HG03135 (cell line): ENCODE results near the gene NPAS4.
"Not testable (repeated sequence)": the region's sequence is repeated elsewhere in the genome, so short reads cannot be mapped to it uniquely, and the experiment has no call there.

ENCODE experiments used
- ATAC-seq: cut with Tn5 transposase; IDR thresholded peaks from one replicate; pipeline ENCODE4 v1.9.1; 2021; ENCODE audit warnings: mild to moderate bottlenecking, moderate library complexity; ENCODE audit not compliant: unreplicated experiment

NPAS4 gene

GRCh38 chr11:66417000-66417399, 3.8 kb upstream of the NPAS4 start:
- no peak for ATAC-seq

DNA sequence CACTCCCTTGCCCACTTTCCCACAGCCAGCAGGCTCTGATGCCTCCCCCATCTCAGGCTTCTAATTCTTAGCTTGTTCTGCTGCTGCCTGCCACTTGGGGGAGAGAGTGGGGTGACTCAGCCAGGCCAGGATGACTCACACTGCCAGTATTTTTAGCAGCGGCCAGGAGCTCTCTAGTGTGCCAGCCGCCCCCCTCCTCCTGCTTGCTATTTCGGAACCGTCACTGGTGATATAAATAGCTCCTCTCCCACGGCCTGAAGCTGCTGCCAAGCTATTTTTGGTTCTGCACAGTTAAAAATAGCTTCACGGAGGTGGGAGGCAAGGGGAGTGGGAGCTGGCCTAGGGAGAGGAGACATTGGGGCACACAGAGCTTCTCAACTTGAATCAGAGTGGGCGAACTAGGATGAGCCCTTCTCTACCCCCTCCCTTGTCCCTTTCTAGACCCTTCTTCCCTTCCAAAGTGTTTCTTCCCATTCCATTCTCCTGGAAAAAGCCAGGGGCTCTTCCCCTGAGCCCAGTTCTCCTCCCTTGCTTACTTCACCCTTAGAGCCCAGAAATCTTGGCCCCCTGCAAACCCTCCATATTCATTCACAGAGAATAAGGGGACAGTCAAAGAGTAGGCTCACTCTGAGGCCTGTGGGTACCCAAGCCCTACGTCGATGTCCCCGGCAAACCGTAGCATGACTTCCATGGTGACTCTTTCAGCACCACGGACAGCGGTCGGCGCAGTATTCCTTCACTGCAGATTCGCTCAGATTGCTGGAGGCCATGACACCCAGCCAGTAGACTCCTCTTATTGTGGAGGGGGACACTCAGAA, 2.5 kb upstream of the NPAS4 start:
- ATAC-seq, result no peak

- ATAC-seq, result no peak
These were observed 1.9 kb upstream of the NPAS4 start for GRCh38 chr11:66418986-66419308.

DNA sequence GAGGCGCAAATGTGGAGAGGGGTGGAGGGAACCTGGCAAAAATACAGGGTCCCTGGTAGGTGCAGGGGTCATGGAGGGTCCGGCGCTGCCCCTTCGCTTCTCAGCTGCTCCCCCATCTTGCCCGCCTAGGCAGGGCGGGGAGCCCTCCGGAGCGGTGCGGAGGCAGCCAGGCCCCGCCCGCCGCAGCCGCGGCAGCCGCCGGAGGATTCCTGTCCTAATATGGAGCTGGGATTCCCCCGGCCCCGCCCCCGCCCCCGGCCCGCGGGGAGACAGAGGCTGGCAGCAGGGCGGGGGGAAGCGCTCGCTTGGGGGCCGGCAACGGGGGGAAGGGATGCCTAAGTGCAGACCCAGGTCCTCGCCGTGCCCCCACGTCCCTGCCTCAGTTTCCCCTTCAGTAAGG, 1.0 kb upstream of the NPAS4 start:
- no peak for ATAC-seq

GRCh38 chr11:66421492-66422205, 814 bp downstream of the NPAS4 start:
- peak; percentile 62 for ATAC-seq

GRCh38 chr11:66426314-66426713, 5.5 kb downstream of the NPAS4 start:
- ATAC-seq, result no peak

DNA sequence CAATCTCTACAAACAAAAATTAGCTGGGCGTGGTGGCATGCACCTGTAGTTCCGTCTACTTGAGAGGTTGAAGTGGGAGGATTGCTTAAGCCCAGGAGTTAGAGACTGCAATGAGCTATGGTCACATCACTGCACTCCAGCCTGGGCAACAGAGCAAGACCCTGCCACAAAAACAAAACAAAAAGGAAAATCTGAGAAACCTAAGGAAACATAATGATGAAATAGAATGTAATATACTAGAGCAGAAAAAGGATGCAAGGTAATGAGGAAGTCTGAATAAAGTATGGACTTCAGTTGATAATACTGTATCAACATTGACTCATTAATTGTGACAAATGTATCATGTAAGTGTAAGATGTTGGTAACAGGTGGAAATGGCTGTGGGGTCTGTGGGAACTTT, 8.1 kb downstream of the NPAS4 start:
- ATAC-seq, result no peak

DNA sequence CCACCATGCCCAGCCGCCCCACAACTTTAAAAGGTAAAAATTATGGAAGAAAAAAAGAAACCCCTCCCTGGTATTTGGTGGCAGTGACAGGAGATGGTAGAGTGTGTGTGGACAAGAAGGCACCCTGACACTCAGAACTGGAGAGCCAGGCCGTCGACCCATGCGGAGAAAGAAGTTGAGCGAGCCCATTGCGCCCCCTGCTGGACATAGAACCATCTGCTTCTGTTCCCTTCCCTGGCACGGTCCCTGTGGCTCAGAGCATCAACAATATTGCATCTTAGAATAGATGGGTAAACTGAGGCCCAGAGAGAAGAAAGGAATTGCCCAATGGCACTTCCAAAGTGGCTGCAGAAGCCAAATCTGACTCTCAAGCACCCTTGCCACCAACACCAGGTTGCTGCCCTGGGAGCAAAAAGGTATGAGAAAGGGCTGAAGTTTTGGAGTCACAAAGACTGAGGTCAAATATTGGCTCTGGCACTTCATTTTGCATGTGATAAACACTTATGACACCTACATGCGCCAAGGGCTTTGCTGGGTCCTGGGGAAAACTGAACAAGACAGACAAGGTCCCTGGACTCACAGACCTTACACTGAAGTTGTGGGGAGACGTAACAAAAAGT, 9.3 kb downstream of the NPAS4 start:
- ATAC-seq, result no peak

DNA sequence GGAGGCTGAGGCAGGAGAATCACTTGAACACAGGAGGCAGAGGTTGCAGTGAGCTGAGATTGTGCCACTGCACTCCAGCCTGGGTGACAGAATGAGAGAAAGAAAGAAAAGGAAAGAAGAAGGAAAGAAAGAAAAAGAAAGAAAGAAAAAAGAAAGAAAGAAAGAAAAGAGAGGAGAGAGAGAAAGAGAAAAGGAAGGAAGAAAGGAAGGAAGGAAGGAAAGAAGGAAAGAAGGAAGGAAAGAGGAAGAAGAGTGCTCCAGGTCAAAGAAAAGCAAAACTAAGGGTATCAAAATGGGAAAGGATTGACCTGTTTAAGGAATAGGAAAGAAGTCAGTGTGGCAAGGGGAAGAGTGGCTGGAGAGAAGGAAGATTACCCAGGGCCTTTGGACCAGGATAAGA, 10.5 kb downstream of the NPAS4 start:
- ATAC-seq, result not testable (repeated sequence)

DNA sequence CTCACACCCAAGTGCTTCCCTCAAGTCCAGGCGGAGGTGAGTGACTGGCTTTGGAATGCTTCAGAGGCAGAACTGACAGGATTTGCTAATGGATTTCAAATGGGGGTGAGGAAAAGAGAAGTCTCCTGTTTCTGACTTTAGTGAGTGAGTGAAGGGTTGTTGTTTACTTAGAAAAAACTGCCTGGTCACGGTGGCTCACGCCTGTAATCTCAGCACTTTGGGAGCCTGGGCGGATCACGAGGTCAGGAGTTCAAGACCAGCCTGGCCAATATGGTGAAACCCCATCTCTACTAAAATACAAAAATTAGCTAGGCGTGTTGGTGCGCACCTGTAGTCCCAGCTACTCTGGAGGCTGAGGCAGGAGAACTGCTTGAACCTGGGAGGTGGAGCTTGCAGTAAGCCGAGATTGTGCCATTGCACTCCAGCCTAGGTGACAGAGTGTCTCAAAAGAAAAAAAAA, 11.1 kb downstream of the NPAS4 start:
- not testable (repeated sequence) for ATAC-seq

DNA sequence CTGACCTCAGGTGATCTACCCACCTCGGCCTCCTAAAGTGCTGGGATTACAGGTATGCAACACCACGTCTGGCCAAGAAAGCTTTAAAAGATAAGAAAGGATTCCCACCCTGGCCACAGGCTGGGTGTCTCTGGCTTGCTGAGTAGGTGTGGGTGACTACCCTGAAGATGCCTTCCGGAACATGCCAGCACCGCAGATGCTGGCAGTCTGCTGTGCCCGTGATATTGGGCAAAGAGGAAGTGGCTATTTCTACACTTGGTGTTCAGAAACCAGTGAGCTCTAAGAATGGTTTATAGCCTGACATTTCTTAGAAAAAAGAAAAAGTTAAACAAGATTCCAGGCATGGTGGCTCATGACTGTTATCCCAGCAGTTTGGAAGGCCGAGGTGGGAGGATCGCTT, 11.8 kb downstream of the NPAS4 start:
- no peak for ATAC-seq

DNA sequence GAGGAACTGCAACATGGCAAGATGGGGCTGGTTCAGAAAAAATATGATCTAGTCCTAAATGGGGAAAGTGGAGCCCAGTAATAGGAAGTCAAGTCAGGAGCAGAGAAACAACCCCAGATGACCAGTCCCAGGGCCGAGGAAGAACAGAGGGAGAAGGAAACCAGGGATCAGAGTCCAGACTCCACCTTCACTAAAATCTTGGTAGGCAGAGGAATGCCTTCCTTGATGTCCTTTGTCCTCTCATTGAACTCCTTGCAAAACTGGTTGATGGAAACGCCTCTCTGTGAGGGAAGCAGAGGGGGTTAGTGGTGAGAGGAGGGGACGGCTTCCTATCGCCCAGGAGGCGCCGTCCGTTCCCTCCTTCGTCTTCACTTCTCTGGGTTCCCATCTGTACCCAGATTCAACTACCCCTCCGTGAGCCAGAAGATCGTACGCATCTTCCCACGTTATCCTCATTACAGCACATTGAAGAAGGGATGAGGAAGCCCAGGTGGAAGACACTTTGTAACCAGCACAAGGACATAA, 17.2 kb downstream of the NPAS4 start:
- no peak for ATAC-seq

GRCh38 chr11:66438504-66439466, 17.9 kb downstream of the NPAS4 start, which contains the start of gene MRPL11:
Gene MRPL11, minus strand, starts transcription at chr11:66438848. Its CDS starts 94 bp downstream, at chr11:66438754.
- peak; percentile 91 for ATAC-seq

GRCh38 chr11:66440101-66440939, 19.5 kb downstream of the NPAS4 start:
- ATAC-seq, result not testable (repeated sequence)

GRCh38 chr11:66440940-66441282, 20.1 kb downstream of the NPAS4 start:
- not testable (repeated sequence) for ATAC-seq

DNA sequence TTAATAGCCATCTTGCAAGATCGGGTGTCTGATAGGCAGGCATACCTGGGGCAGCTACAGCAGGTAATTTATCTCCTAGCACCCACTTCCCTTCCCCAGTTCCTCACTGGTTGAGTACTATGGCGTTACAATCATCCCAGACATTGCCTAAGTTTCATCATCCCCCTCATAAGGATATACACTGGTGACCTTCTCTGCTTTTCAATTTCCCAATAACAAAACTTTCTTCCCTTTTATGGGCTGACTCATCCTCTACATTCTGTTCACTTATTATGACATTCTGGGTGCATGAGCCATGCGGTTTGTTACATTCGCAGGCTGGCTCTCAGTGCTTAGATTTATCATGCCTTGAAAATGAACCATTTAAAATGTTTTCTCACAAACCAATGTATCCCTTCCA, 22.8 kb downstream of the NPAS4 start:
- ATAC-seq, result no peak

DNA sequence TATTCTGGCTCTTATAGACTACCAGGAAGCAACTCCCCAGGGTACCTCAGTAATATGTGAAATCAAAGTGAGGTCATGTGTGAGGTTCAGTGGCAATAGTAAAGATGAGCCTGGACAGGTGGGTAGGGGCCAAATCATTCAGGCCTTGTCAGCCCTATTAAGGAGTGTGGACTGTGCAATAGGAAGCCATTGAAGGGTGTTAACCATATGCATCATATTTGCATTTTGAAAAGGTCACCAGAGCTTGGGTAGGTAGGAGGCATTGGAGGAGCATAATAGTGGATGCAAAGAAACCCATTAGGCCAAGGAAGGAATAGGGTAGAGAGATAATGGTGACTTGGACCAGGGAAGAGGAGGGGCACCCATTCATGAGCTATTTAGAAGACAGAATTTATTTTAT, 26.2 kb downstream of the NPAS4 start:
- no peak for ATAC-seq

GRCh38 chr11:66448523-66448922, 27.7 kb downstream of the NPAS4 start:
- no peak for ATAC-seq

- ATAC-seq, result no peak
These were observed 29.7 kb downstream of the NPAS4 start for GRCh38 chr11:66450560-66450959.

- no peak for ATAC-seq
These were observed 30.8 kb downstream of the NPAS4 start for GRCh38 chr11:66451663-66452062.
